Activated CD8-positive, alpha-beta memory T cell treated with anti-CD3 and anti-CD28 coated beads for 1 hour (primary cell): ENCODE results near the gene TLE5.
A peak's percentile ranks its signal among the peaks of the same experiment; 100 is the strongest.

Source experiments
- DNase-seq, 2 donors: peaks; one replicate each; pipeline ENCODE4 v3.0.0-alpha.2; 2020; ENCODE audit warnings: low read depth in 1 of 2; ENCODE audit errors: extremely low read depth in 1 of 2

TLE5 gene

GRCh38 chr19:3062165-3063105 is at the start of gene TLE5:
Gene TLE5, minus strand, starts transcription at chr19:3062495. Its CDS starts 295 bp downstream, at chr19:3062200.
- DNase-seq = peak; percentile 37 to 65

GRCh38 chr19:3111586-3112247 is 49.4 kb upstream of the TLE5 start:
- DNase-seq = no peak

- no peak for DNase-seq
Measured at GRCh38 chr19:3110126-3110825, 48.0 kb upstream of the TLE5 start.

GRCh38 chr19:3109491-3109890 is 47.2 kb upstream of the TLE5 start:
- DNase-seq = no peak

GRCh38 chr19:3108775-3109174 is 46.5 kb upstream of the TLE5 start:
- DNase-seq = peak; percentile 36 to 55

GRCh38 chr19:3107658-3108057 is 45.4 kb upstream of the TLE5 start:
- no peak for DNase-seq

- no peak for DNase-seq
Measured at GRCh38 chr19:3106509-3107141, 44.3 kb upstream of the TLE5 start.

GRCh38 chr19:3105641-3106508 is 43.6 kb upstream of the TLE5 start:
- no peak for DNase-seq

GRCh38 chr19:3104708-3104983 is 42.4 kb upstream of the TLE5 start:
- DNase-seq = no peak

- DNase-seq = no peak
Measured at GRCh38 chr19:3102239-3103140, 40.2 kb upstream of the TLE5 start.

- DNase-seq = no peak
Measured at GRCh38 chr19:3100747-3101730, 38.7 kb upstream of the TLE5 start.

- no peak for DNase-seq
Measured at GRCh38 chr19:3100331-3100730, 38.0 kb upstream of the TLE5 start.

GRCh38 chr19:3099347-3100145 is 37.3 kb upstream of the TLE5 start:
- DNase-seq = no peak

- DNase-seq = no peak
Measured at GRCh38 chr19:3098515-3099346, 36.4 kb upstream of the TLE5 start.

- DNase-seq = no peak
Measured at GRCh38 chr19:3098141-3098514, 35.8 kb upstream of the TLE5 start.

GRCh38 chr19:3097442-3097871 is 35.2 kb upstream of the TLE5 start:
- no peak for DNase-seq
